ENCODE results near the gene RAB6B.

The RAB6B gene

GRCh38 chr3:133880886-133881455 lies 14.7 kb downstream of the RAB6B start:
- no peak for DNase-seq

GRCh38 chr3:133880287-133880686 lies 15.4 kb downstream of the RAB6B start:
- DNase-seq = no peak

- no peak for DNase-seq
Observed at GRCh38 chr3:133878518-133878917, 17.2 kb downstream of the RAB6B start.

- no peak for DNase-seq
Observed at GRCh38 chr3:133877221-133877620, 18.5 kb downstream of the RAB6B start.

GRCh38 chr3:133874761-133875438 lies 20.8 kb downstream of the RAB6B start:
- DNase-seq = no peak

GRCh38 chr3:133874344-133874743 lies 21.3 kb downstream of the RAB6B start:
- DNase-seq = no peak

- no peak for DNase-seq
Observed at GRCh38 chr3:133872781-133873180, 22.9 kb downstream of the RAB6B start.

- no peak for DNase-seq
Observed at GRCh38 chr3:133872161-133872560, 23.5 kb downstream of the RAB6B start.

- DNase-seq = no peak
Observed at GRCh38 chr3:133871368-133872090, 24.2 kb downstream of the RAB6B start.

GRCh38 chr3:133870822-133871221 lies 24.9 kb downstream of the RAB6B start:
- DNase-seq = no peak

- DNase-seq = no peak
Observed at GRCh38 chr3:133869586-133869985, 26.1 kb downstream of the RAB6B start.

GRCh38 chr3:133868758-133869475 lies 26.8 kb downstream of the RAB6B start:
- DNase-seq = no peak

- no peak for DNase-seq
Observed at GRCh38 chr3:133868186-133868585, 27.5 kb downstream of the RAB6B start.

GRCh38 chr3:133866141-133866540 lies 29.5 kb downstream of the RAB6B start:
- DNase-seq = no peak

- DNase-seq = no peak
Observed at GRCh38 chr3:133865136-133865855, 30.4 kb downstream of the RAB6B start.

GRCh38 chr3:133864616-133865015 lies 31.1 kb downstream of the RAB6B start:
- DNase-seq = no peak

GRCh38 chr3:133863911-133864310 lies 31.8 kb downstream of the RAB6B start:
- no peak for DNase-seq

GRCh38 chr3:133862161-133862560 lies 33.5 kb downstream of the RAB6B start:
- no peak for DNase-seq

GRCh38 chr3:133860519-133860918 lies 35.2 kb downstream of the RAB6B start:
- no peak for DNase-seq

- no peak for DNase-seq
Observed at GRCh38 chr3:133859381-133860234, 36.1 kb downstream of the RAB6B start.

GRCh38 chr3:133857767-133858166 lies 37.9 kb downstream of the RAB6B start:
- DNase-seq = no peak

- no peak for DNase-seq
Observed at GRCh38 chr3:133856316-133856715, 39.4 kb downstream of the RAB6B start.
